ENCODE results near the gene SLC25A20. TPM values are rescaled to one million over a fixed set of nuclear protein-coding genes. Genes with fewer than 3 reads are reported as not detected.
A peak's percentile ranks its signal among the peaks of the same experiment; 100 is the strongest.

Gene SLC25A20
- total RNA-seq, 2 experiments from 2014 or later = 14.8 to 16.8 TPM

GRCh38 chr3:48899273-48899672, 591 bp upstream of the SLC25A20 start:
- peak; percentile 35 for ATAC-seq

GRCh38 chr3:48897460-48898376, 964 bp downstream of the SLC25A20 start:
- TF ChIP-seq CTCF (IDR thresholded peaks at IDR 0.05) = no peak
- H3K27me3 Mint-ChIP-seq = no peaks in the 10 kb centered on the region
- DNase-seq (peak; percentile 36), ATAC-seq (peak; percentile 3)
- no peaks in the 10 kb centered on the region for H3K9me3 Mint-ChIP-seq
- peaks cover 27% of the 10 kb centered on the region for H3K4me1 Mint-ChIP-seq (ENCODE audit: low read depth)
- ChIA-PET POLR2A (interaction anchor here (0.8 to 2.5 kb wide), 9 partner anchors 11 to 110 kb away, joined by 3 to 28 read pairs (median 4); partner anchors contain the start of genes ARIH2 and WDR6), CTCF (interaction anchor here (0.7 to 2.5 kb wide), 13 partner anchors 8 to 162 kb away, joined by 3 to 13 read pairs (median 4); partner anchors contain the start of genes ARIH2 and PRKAR2A)
- no peaks in the 10 kb centered on the region for H3K36me3 Mint-ChIP-seq (ENCODE audit: low read depth)
- peak overlapping the region; percentile 96 for H3K27ac Mint-ChIP-seq
- peak overlapping the region; percentile 79 for H3K4me3 Mint-ChIP-seq
- intact Hi-C loops (cut with micrococcal nuclease) = no loop called here

More at GRCh38 chr3:48899273-48899672, 591 bp upstream of the SLC25A20 start:
- TF ChIP-seq CTCF (IDR thresholded peaks at IDR 0.05) = no peak
- ChIA-PET CTCF (interaction anchor here (0.9 to 2.5 kb wide), 3 partner anchors 14 to 51 kb away, joined by 4 to 13 read pairs (median 4); partner anchors contain the start of genes ARIH2 and PRKAR2A), POLR2A (interaction anchor here (0.9 to 2.5 kb wide), 8 partner anchors 11 to 108 kb away, joined by 3 to 28 read pairs (median 4); partner anchors contain the start of genes ARIH2 and WDR6)
- H3K4me1 Mint-ChIP-seq (ENCODE audit: low read depth) = peaks cover 32% of the 10 kb centered on the region
- no peaks in the 10 kb centered on the region for H3K36me3 Mint-ChIP-seq (ENCODE audit: low read depth)
- peak overlapping the region; percentile 96 for H3K27ac Mint-ChIP-seq
- DNase-seq = peak; percentile 35
- peak overlapping the region; percentile 79 for H3K4me3 Mint-ChIP-seq
- no peaks in the 10 kb centered on the region for H3K27me3 Mint-ChIP-seq
- intact Hi-C loops (cut with micrococcal nuclease) = no loop called here
- H3K9me3 Mint-ChIP-seq = no peaks in the 10 kb centered on the region

GRCh38 chr3:48896936-48897335, 1.7 kb downstream of the SLC25A20 start:
- ChIA-PET CTCF (interaction anchor here (0.6 to 2.5 kb wide), 8 partner anchors 8 to 157 kb away, joined by 3 to 13 read pairs (median 4); partner anchors contain the start of gene ARIH2), POLR2A (interaction anchor here (1.5 to 2.5 kb wide), 2 partner anchors 22 to 31 kb away, joined by 4 to 28 read pairs; partner anchors contain the start of gene ARIH2)
- H3K27ac Mint-ChIP-seq = peak overlapping the region; percentile 75
- no peak for ATAC-seq
- peak overlapping the region; percentile 24 for H3K4me3 Mint-ChIP-seq
- no peak for TF ChIP-seq CTCF (IDR thresholded peaks at IDR 0.05)
- DNase-seq = no peak
- H3K4me1 Mint-ChIP-seq (ENCODE audit: low read depth) = peaks cover 30% of the 10 kb centered on the region
- H3K27me3 Mint-ChIP-seq = no peaks in the 10 kb centered on the region
- H3K36me3 Mint-ChIP-seq (ENCODE audit: low read depth) = no peaks in the 10 kb centered on the region
- no peaks in the 10 kb centered on the region for H3K9me3 Mint-ChIP-seq
- intact Hi-C loops (cut with micrococcal nuclease) = no loop called here

GRCh38 chr3:48894516-48894915, 4.2 kb downstream of the SLC25A20 start:
- ChIA-PET CTCF (no interaction called here), POLR2A (interaction anchor here (0.7 to 2.0 kb wide), 3 partner anchors 10 to 35 kb away, joined by 3 to 5 read pairs (median 3); partner anchors contain the start of gene ARIH2)
- H3K9me3 Mint-ChIP-seq = no peaks in the 10 kb centered on the region
- DNase-seq (no peak), ATAC-seq (no peak)
- H3K27me3 Mint-ChIP-seq = no peaks in the 10 kb centered on the region
- no peak overlapping the region for H3K4me3 Mint-ChIP-seq
- H3K36me3 Mint-ChIP-seq (ENCODE audit: low read depth) = peaks cover 1% of the 10 kb centered on the region
- no peak overlapping the region for H3K27ac Mint-ChIP-seq
- peaks cover 26% of the 10 kb centered on the region for H3K4me1 Mint-ChIP-seq (ENCODE audit: low read depth)
- intact Hi-C loops (cut with micrococcal nuclease) = no loop called here
- no peak for TF ChIP-seq CTCF (IDR thresholded peaks at IDR 0.05)
